GM12873 (cell line): ENCODE data around the gene PARD3.

Source experiments
- CTCF ChIP-seq: IDR thresholded peaks from 2 replicates; pipeline ENCODE4 v1.5.1; 2012; ENCODE audit warnings: low read depth, mild to moderate bottlenecking, moderate library complexity, low read length, control low read depth; ENCODE audit not compliant: insufficient read depth; ENCODE audit errors: missing control alignments

The PARD3 gene

GRCh38 chr10:34219753-34220548 lies 595.1 kb downstream of the PARD3 start:
- no peak for TF ChIP-seq CTCF

GRCh38 chr10:34217524-34217923 lies 597.6 kb downstream of the PARD3 start:
- TF ChIP-seq CTCF: no peak

GRCh38 chr10:34216348-34216945 lies 598.6 kb downstream of the PARD3 start:
- TF ChIP-seq CTCF: no peak

- no peak for TF ChIP-seq CTCF
Measured at GRCh38 chr10:34213805-34214197, 601.3 kb downstream of the PARD3 start.

- no peak for TF ChIP-seq CTCF
Measured at GRCh38 chr10:34213193-34213804, 601.8 kb downstream of the PARD3 start.

- no peak for TF ChIP-seq CTCF
Measured at GRCh38 chr10:34207343-34207742, 607.8 kb downstream of the PARD3 start.

- TF ChIP-seq CTCF: no peak
Measured at GRCh38 chr10:34206935-34207268, 608.2 kb downstream of the PARD3 start.
